WTC11 (cell line): Measurements from ENCODE around the gene NBEAL1. TPM values are rescaled to one million over a fixed set of nuclear protein-coding genes. Genes with fewer than 3 reads are reported as not detected.
"Not testable (repeated sequence)": the region's sequence is repeated elsewhere in the genome, so short reads cannot be mapped to it uniquely, and the experiment has no call there.

ENCODE experiments used
- ATAC-seq: fragments of 200-7000 bp; cut with Tn5 transposase; 2 replicates; pipeline ENCODE4 v1.10.0; 2021; ENCODE audit warnings: mild to moderate bottlenecking, moderate library complexity
- CTCF ChIA-PET: fragments of 300-600 bp; sonication (Branson Sonifier 250); formaldehyde crosslinking; loops from one replicate; lab custom pipeline; 2021; ENCODE audit warnings: antibody characterized with exemption; lab: Charles Lee
- POLR2A ChIA-PET: fragments of 350-600 bp; sonication (Branson Sonifier 250); formaldehyde crosslinking; loops from one replicate; lab custom pipeline; 2021; ENCODE audit warnings: antibody characterized with exemption; lab: Charles Lee
- DNase-seq: peaks from one replicate; pipeline ENCODE4 v3.0.0; 2021; ENCODE audit warnings: low spot score
- H3K27ac Mint-ChIP-seq: 2 replicates; pipeline ENCODE4 v1.8.0; 2021; ENCODE audit warnings: mixed read lengths
- H3K27me3 Mint-ChIP-seq: 2 replicates; pipeline ENCODE4 v1.8.0; 2021; ENCODE audit warnings: low read depth, mild to moderate bottlenecking, moderate library complexity, mixed read lengths
- H3K36me3 Mint-ChIP-seq: 2 replicates; pipeline ENCODE4 v1.8.0; 2021; ENCODE audit warnings: mixed read lengths
- H3K4me1 Mint-ChIP-seq: 2 replicates; pipeline ENCODE4 v1.8.0; 2022; ENCODE audit warnings: mixed read lengths
- H3K4me3 Mint-ChIP-seq: 2 replicates; pipeline ENCODE4 v1.8.0; 2021; ENCODE audit warnings: mild to moderate bottlenecking, moderate library complexity, mixed read lengths
- H3K9me3 Mint-ChIP-seq: 2 replicates; pipeline ENCODE4 v1.8.0; 2021; ENCODE audit warnings: mixed read lengths
- ARID4B ChIP-seq: sonication (generic); formaldehyde crosslinking; IDR thresholded peaks from 2 replicates; pipeline ENCODE4 v1.8.0; 2023; ENCODE audit warnings: missing genetic modification reagents, mild to moderate bottlenecking, borderline replicate concordance
- ATF2 ChIP-seq: sonication (generic); formaldehyde crosslinking; IDR thresholded peaks from 2 replicates; pipeline ENCODE4 v1.8.1; 2022; ENCODE audit warnings: low read depth, missing genetic modification reagents, borderline replicate concordance
- ATF6 ChIP-seq: sonication (generic); formaldehyde crosslinking; IDR thresholded peaks from 2 replicates; pipeline ENCODE4 v1.8.1; 2023; ENCODE audit warnings: mild to moderate bottlenecking, missing genetic modification reagents
- CREM ChIP-seq: sonication (generic); formaldehyde crosslinking; IDR thresholded peaks from 2 replicates; pipeline ENCODE4 v1.8.1; 2022; ENCODE audit warnings: mild to moderate bottlenecking, missing genetic modification reagents, moderate library complexity
- EMX1 ChIP-seq: fragments of 250-450 bp; sonication (Bioruptor Pico); IDR thresholded peaks from 2 replicates; pipeline ENCODE4 v1.8.0; 2021; ENCODE audit warnings: mild to moderate bottlenecking
- ETV6 ChIP-seq: sonication (generic); formaldehyde crosslinking; IDR thresholded peaks from 2 replicates; pipeline ENCODE4 v1.8.1; 2022; ENCODE audit warnings: mild to moderate bottlenecking, missing genetic modification reagents
- FOXP1 ChIP-seq: sonication (generic); formaldehyde crosslinking; IDR thresholded peaks from 2 replicates; pipeline ENCODE4 v1.8.0; 2022; ENCODE audit warnings: missing genetic modification reagents, mild to moderate bottlenecking, moderate library complexity, borderline replicate concordance
- GABPB1 ChIP-seq: sonication (generic); formaldehyde crosslinking; IDR thresholded peaks from 2 replicates; pipeline ENCODE4 v1.8.1; 2023; ENCODE audit warnings: mild to moderate bottlenecking, missing genetic modification reagents
- IRF2 ChIP-seq: sonication (generic); formaldehyde crosslinking; IDR thresholded peaks from 2 replicates; pipeline ENCODE4 v1.8.0; 2022; ENCODE audit warnings: low read depth, missing genetic modification reagents, borderline replicate concordance
- MLX ChIP-seq: sonication (generic); formaldehyde crosslinking; IDR thresholded peaks from 2 replicates; pipeline ENCODE4 v1.8.1; 2023; ENCODE audit warnings: mild to moderate bottlenecking, missing genetic modification reagents, moderate library complexity
- USF2 ChIP-seq: sonication (generic); formaldehyde crosslinking; IDR thresholded peaks from 2 replicates; pipeline ENCODE4 v1.8.1; 2023; ENCODE audit warnings: mild to moderate bottlenecking, missing genetic modification reagents, moderate library complexity
- ZMAT4 ChIP-seq: fragments of 250-450 bp; sonication (Bioruptor Pico); IDR thresholded peaks from 2 replicates; pipeline ENCODE4 v1.9.0; 2021; ENCODE audit warnings: mild to moderate bottlenecking
- ZNF232 ChIP-seq: sonication (generic); formaldehyde crosslinking; IDR thresholded peaks from 2 replicates; pipeline ENCODE4 v1.8.0; 2022; ENCODE audit warnings: mild to moderate bottlenecking, missing genetic modification reagents
- ZNF263 ChIP-seq: sonication (generic); formaldehyde crosslinking; IDR thresholded peaks from 2 replicates; pipeline ENCODE4 v1.8.1; 2022; ENCODE audit warnings: low read depth, mild to moderate bottlenecking, moderate library complexity, missing genetic modification reagents
- ZNF317 ChIP-seq: sonication (generic); formaldehyde crosslinking; IDR thresholded peaks from 2 replicates; pipeline ENCODE4 v1.8.1; 2023; ENCODE audit warnings: low read depth, mild to moderate bottlenecking, moderate library complexity, missing genetic modification reagents, borderline replicate concordance
- ZNF425 ChIP-seq: fragments of 250-450 bp; sonication (Bioruptor Pico); conservative IDR thresholded peaks from 2 replicates; pipeline ENCODE4 v1.9.0; 2021; ENCODE audit warnings: mild to moderate bottlenecking
- total RNA-seq: library from RNA; stranded (reverse); gene quantifications from 3 replicates; pipeline ENCODE4 v1.2.3, GENCODE V29; 2021

The NBEAL1 gene
- total RNA-seq, 1 experiment from 2014 or later, result 10.5 TPM

GRCh38 chr2:203014456-203015199 lies at the start of gene NBEAL1 (continued):
- TF ChIP-seq ATF2 (CRISPR knock-in tag), result no peak
- no peak for TF ChIP-seq EMX1
- TF ChIP-seq ZMAT4 (CRISPR knock-in tag), result no peak
- TF ChIP-seq GABPB1 (CRISPR knock-in tag), result no peak; the same call in none of the 2 replicates
- TF ChIP-seq ZNF232 (CRISPR knock-in tag), result no peak
- TF ChIP-seq ETV6 (CRISPR knock-in tag), result peak; percentile 60; the same call in 1 of the 2 replicates
- TF ChIP-seq ZNF317, result no peak
- TF ChIP-seq CREM (CRISPR knock-in tag), result peak; percentile 94
- no peak for TF ChIP-seq IRF2
- TF ChIP-seq MLX (CRISPR knock-in tag), result no peak
- no peak for TF ChIP-seq ZNF425 (CRISPR knock-in tag)
- peak; percentile 70; the same call in 1 of the 2 replicates for TF ChIP-seq FOXP1 (CRISPR knock-in tag)
- TF ChIP-seq, all 79 proteins: peak for 18

- DNase-seq, result no peak
- Mint-ChIP-seq H3K27me3 (0 out of 2 replicates have a peak, but pooled peaks cover 4% of the 10 kb centered on the region), H3K9me3 (no peaks in the 10 kb centered on the region), H3K4me3 (no peak overlapping the region), H3K4me1 (peaks cover 4% of the 10 kb centered on the region; the same call in 1 of the 2 replicates), H3K27ac (peak overlapping the region; percentile 66; the same call in 1 of the 2 replicates), H3K36me3 (no peaks in the 10 kb centered on the region)
- ChIA-PET POLR2A (no interaction called here), CTCF (no interaction called here)
- ATAC-seq, result peak; percentile 39; the same call in 1 of the 2 replicates
- TF ChIP-seq ARID4B (CRISPR knock-in tag), result no peak
- no peak for TF ChIP-seq ZNF317
- TF ChIP-seq ZNF263 (CRISPR knock-in tag), result no peak
- no peak for TF ChIP-seq USF2 (CRISPR knock-in tag)
- TF ChIP-seq ATF6, result no peak
These were observed 48.7 kb upstream of the NBEAL1 start for GRCh38 chr2:202965810-202966460.

- POLR2A ChIA-PET, CTCF ChIA-PET, ATAC-seq: not testable (repeated sequence)
These were observed 45.3 kb upstream of the NBEAL1 start for GRCh38 chr2:202969404-202969803.

More at GRCh38 chr2:202969404-202969803, 45.3 kb upstream of the NBEAL1 start:
- not testable (repeated sequence) for H3K27ac Mint-ChIP-seq, H3K4me3 Mint-ChIP-seq, DNase-seq, H3K36me3 Mint-ChIP-seq, H3K9me3 Mint-ChIP-seq, H3K27me3 Mint-ChIP-seq, H3K4me1 Mint-ChIP-seq
